Mesothelial cell of epicardium (in vitro differentiated cells): ENCODE results near the gene ZNF574. TPM values are rescaled to one million over a fixed set of nuclear protein-coding genes. Genes with fewer than 3 reads are reported as not detected.

Experiments used
- DNase-seq, 2 experiments: peaks; one replicate each; pipeline ENCODE4 v3.0.0; 2021; ENCODE audit warnings: low spot score in 2 of 2; ENCODE audit not compliant: unreplicated experiment in 2 of 2
- H3K27ac Mint-ChIP-seq: 2 replicates; pipeline ENCODE4 v1.8.0; 2021; ENCODE audit warnings: mixed read lengths
- H3K27me3 Mint-ChIP-seq: 2 replicates; pipeline ENCODE4 v1.8.0; 2021; ENCODE audit warnings: low read depth, mixed read lengths
- H3K36me3 Mint-ChIP-seq: 2 replicates; pipeline ENCODE4 v1.8.0; 2021; ENCODE audit warnings: mixed read lengths
- H3K4me1 Mint-ChIP-seq: 2 replicates; pipeline ENCODE4 v1.8.0; 2021; ENCODE audit warnings: mixed read lengths
- H3K4me3 Mint-ChIP-seq: 2 replicates; pipeline ENCODE4 v1.8.0; 2021; ENCODE audit warnings: mild to moderate bottlenecking, moderate library complexity, mixed read lengths
- H3K9me3 Mint-ChIP-seq: 2 replicates; pipeline ENCODE4 v1.8.0; 2021; ENCODE audit warnings: mixed read lengths
- total RNA-seq: library from RNA; stranded (reverse); gene quantifications from 3 replicates; pipeline ENCODE4 v1.2.1, GENCODE V29; 2021
- TF ChIP-seq, protein P1 (sequence below): fragments of 200-600 bp; sonication (generic); IDR thresholded peaks from one replicate; pipeline ENCODE4 v1.5.0; 2021; ENCODE audit warnings: antibody characterized with exemption; ENCODE audit not compliant: unreplicated experiment

The ZNF574 gene
- total RNA-seq, 1 donor from 2014 or later, result 21.3 TPM

GRCh38 chr19:42062381-42062780 lies 13.6 kb upstream of the ZNF574 start:
- TF ChIP-seq, protein P1, sequence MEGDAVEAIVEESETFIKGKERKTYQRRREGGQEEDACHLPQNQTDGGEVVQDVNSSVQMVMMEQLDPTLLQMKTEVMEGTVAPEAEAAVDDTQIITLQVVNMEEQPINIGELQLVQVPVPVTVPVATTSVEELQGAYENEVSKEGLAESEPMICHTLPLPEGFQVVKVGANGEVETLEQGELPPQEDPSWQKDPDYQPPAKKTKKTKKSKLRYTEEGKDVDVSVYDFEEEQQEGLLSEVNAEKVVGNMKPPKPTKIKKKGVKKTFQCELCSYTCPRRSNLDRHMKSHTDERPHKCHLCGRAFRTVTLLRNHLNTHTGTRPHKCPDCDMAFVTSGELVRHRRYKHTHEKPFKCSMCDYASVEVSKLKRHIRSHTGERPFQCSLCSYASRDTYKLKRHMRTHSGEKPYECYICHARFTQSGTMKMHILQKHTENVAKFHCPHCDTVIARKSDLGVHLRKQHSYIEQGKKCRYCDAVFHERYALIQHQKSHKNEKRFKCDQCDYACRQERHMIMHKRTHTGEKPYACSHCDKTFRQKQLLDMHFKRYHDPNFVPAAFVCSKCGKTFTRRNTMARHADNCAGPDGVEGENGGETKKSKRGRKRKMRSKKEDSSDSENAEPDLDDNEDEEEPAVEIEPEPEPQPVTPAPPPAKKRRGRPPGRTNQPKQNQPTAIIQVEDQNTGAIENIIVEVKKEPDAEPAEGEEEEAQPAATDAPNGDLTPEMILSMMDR, result no peak
- Mint-ChIP-seq H3K27ac (no peak overlapping the region), H3K9me3 (no peaks in the 10 kb centered on the region), H3K36me3 (peaks cover 24% of the 10 kb centered on the region), H3K4me3 (no peak overlapping the region), H3K4me1 (no peaks in the 10 kb centered on the region), H3K27me3 (peaks cover 1% of the 10 kb centered on the region)
- DNase-seq, result no peak

DNA sequence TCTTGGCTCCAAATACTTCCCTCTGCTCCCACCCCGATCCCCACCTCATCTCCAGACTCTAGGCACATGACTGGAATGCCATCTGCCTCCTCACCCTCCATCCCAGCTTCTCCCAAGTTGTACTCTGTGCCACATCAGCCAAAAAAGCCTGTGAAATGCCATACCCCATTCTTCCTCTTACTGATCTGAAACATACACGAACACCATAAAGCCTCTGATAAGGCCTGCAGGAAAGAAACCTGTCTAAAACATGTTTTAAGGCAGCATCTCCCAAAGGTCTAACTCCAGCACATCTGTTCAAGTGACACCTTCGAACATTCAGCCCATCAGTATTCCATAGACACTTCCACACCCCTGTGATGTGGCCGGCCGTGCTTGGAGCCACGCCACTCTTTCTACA lies 11.5 kb upstream of the ZNF574 start:
- Mint-ChIP-seq H3K36me3 (peaks cover 20% of the 10 kb centered on the region), H3K4me1 (no peaks in the 10 kb centered on the region), H3K4me3 (no peak overlapping the region), H3K27me3 (peaks cover 1% of the 10 kb centered on the region), H3K27ac (no peak overlapping the region), H3K9me3 (no peaks in the 10 kb centered on the region)
- no peak for DNase-seq
- TF ChIP-seq, protein P1, result no peak

- Mint-ChIP-seq H3K4me1 (no peaks in the 10 kb centered on the region), H3K27me3 (peaks cover 1% of the 10 kb centered on the region), H3K9me3 (no peaks in the 10 kb centered on the region), H3K4me3 (no peak overlapping the region), H3K27ac (no peak overlapping the region), H3K36me3 (peaks cover 15% of the 10 kb centered on the region)
- TF ChIP-seq, protein P1, result no peak
- no peak for DNase-seq
Observed at GRCh38 chr19:42065051-42065450, 10.9 kb upstream of the ZNF574 start.

DNA sequence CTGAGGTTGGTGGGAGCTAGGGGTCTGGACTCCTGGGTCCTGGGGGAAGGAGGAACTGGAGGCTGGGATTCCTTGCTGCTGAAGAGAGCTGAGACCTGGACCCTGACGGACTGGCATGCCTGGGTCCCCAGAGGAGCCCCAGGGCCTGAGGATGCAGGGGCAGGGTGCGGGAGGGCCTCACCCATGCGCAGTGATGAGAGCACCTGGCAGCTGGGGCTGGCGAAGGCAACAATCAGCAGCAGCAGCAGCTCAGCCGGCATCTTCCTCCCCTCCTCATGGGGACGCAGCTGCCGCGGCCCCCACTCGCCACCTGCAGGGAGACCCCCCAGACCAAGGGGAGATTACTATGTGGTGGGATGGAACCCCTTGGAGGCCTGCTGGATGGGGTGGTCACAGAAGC lies 10.5 kb upstream of the ZNF574 start:
- Mint-ChIP-seq H3K9me3 (no peaks in the 10 kb centered on the region), H3K4me3 (no peak overlapping the region), H3K36me3 (peaks cover 15% of the 10 kb centered on the region), H3K4me1 (peaks cover 3% of the 10 kb centered on the region), H3K27me3 (peaks cover 3% of the 10 kb centered on the region), H3K27ac (no peak overlapping the region)
- TF ChIP-seq, protein P1, result no peak
- no peak for DNase-seq

DNA sequence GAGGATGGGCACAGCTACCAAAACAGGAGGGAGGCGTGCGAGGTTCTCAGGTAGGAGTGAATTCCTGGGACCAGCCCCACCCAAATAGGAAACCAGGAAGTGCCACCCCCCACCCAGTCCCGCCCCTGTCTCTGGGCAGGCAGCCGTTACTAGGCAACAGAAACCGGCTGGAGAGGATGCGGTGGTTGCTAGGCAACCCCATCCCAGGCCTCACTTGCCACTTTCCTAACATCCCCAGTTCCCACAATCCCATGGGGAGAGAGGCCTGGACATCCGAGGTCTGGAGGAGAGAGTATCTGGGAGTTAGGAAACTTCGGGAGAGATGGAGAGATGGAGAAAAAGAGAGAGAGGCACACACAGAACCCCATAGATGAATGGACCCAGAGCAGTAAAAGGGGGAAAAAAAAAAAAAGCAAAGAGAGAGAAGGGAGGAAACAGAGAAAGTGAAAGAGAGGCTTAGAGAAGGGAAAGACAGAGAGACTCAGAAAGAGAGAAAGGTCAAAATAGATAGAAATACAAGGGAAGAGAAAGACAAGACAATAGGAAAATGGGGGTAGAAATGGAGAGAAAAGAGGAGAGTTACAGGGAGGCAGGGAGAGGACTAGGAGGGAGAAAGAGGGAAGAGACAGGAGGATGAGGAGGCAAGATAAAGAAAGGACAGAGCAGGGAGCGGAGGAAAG lies 9.8 kb upstream of the ZNF574 start:
- no peak overlapping the region for H3K4me3 Mint-ChIP-seq
- no peak overlapping the region for H3K27ac Mint-ChIP-seq
- TF ChIP-seq, protein P1, result no peak
- peaks cover 5% of the 10 kb centered on the region for H3K4me1 Mint-ChIP-seq
- H3K27me3 Mint-ChIP-seq, result peaks cover 9% of the 10 kb centered on the region
- peaks cover 15% of the 10 kb centered on the region for H3K36me3 Mint-ChIP-seq
- no peak for DNase-seq
- H3K9me3 Mint-ChIP-seq, result no peaks in the 10 kb centered on the region
